GM13976 (cell line): ENCODE measurements around the gene RTRAF.

Source experiments
- DNase-seq: peaks from one replicate; pipeline ENCODE4 v3.0.0; 2012; ENCODE audit warnings: low spot score
- in situ Hi-C: fragments of 300-500 bp; cut with MboI; formaldehyde crosslinking; loops from one replicate; pipeline ENCODE4 v1.12.0; 2022; ENCODE audit warnings: low sequenced_read_pairs, mixed read lengths, inconsistent platforms; ENCODE audit not compliant: unreplicated experiment
- TF ChIP-seq, protein P1 (sequence below): IDR thresholded peaks from 2 replicates; pipeline ENCODE4 v1.5.1; 2012; ENCODE audit warnings: borderline replicate concordance, mild to moderate bottlenecking; ENCODE audit not compliant: insufficient read depth; ENCODE audit errors: extremely low read depth, missing control alignments, control extremely low read depth

RTRAF gene

GRCh38 chr14:52000019-52000582 is 10.8 kb downstream of the RTRAF start:
- TF ChIP-seq, protein P1, sequence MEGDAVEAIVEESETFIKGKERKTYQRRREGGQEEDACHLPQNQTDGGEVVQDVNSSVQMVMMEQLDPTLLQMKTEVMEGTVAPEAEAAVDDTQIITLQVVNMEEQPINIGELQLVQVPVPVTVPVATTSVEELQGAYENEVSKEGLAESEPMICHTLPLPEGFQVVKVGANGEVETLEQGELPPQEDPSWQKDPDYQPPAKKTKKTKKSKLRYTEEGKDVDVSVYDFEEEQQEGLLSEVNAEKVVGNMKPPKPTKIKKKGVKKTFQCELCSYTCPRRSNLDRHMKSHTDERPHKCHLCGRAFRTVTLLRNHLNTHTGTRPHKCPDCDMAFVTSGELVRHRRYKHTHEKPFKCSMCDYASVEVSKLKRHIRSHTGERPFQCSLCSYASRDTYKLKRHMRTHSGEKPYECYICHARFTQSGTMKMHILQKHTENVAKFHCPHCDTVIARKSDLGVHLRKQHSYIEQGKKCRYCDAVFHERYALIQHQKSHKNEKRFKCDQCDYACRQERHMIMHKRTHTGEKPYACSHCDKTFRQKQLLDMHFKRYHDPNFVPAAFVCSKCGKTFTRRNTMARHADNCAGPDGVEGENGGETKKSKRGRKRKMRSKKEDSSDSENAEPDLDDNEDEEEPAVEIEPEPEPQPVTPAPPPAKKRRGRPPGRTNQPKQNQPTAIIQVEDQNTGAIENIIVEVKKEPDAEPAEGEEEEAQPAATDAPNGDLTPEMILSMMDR, result no peak
- DNase-seq, result no peak
- in situ Hi-C loops, result no loop called here

- in situ Hi-C loops, result no loop called here
- TF ChIP-seq, protein P1, result no peak
- no peak for DNase-seq
Observed at GRCh38 chr14:52000696-52001095, 11.3 kb downstream of the RTRAF start.

GRCh38 chr14:52002542-52002941 is 13.2 kb downstream of the RTRAF start:
- in situ Hi-C loops, result no loop called here
- no peak for DNase-seq
- TF ChIP-seq, protein P1, result no peak

GRCh38 chr14:52003324-52003723 is 14.0 kb downstream of the RTRAF start:
- DNase-seq, result no peak
- in situ Hi-C loops, result no loop called here
- TF ChIP-seq, protein P1, result no peak

DNA sequence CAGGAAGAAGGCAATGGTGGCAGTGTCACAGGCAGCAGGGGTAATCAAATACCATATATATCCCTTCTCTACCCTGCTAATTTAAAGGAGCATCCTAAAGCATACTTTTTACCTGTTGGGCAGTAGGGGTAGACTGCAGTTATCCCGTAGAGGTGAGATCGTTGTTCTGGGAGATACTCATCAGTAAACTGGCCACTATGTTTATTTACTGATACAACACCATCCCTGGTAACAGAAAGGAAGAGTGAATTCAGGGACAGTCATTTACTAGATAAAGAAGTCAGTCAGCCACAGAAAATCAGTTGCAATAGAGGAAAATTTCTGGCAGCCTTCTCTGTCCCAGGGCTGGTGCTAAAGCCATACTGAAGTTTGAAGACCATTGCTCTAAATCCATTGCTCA is 16.3 kb downstream of the RTRAF start:
- in situ Hi-C loops, result no loop called here
- DNase-seq, result no peak
- TF ChIP-seq, protein P1, result no peak

GRCh38 chr14:52006361-52006760 is 17.0 kb downstream of the RTRAF start:
- TF ChIP-seq, protein P1, result no peak
- no peak for DNase-seq
- in situ Hi-C loops, result no loop called here

GRCh38 chr14:52007211-52007610 is 17.9 kb downstream of the RTRAF start:
- DNase-seq, result no peak
- TF ChIP-seq, protein P1, result no peak
- in situ Hi-C loops, result no loop called here
